HL-60 (cell line): Measurements from ENCODE around the gene TMX4.

Experiments
- DNase-seq, 2 experiments: peaks; one replicate each; pipeline ENCODE4 v3.0.0-alpha.2; 2010 to 2020; ENCODE audit warnings: low read depth in 1 of 2, low spot score in 1 of 2
- H3K27ac ChIP-seq: fragments of 250-450 bp; sonication (Bioruptor Pico); replicated peaks from 2 replicates; pipeline ENCODE4 v1.5.1; 2020; ENCODE audit warnings: mild to moderate bottlenecking, moderate library complexity
- H3K27me3 ChIP-seq: fragments of 250-450 bp; sonication (Bioruptor Pico); 2 replicates; pipeline ENCODE4 v1.5.1; 2021; ENCODE audit warnings: mild to moderate bottlenecking, moderate library complexity; ENCODE audit not compliant: insufficient read depth, poor library complexity, severe bottlenecking
- H3K4me3 ChIP-seq: replicated peaks from 2 replicates; pipeline ENCODE4 v1.5.1; 2011; ENCODE audit warnings: mild to moderate bottlenecking, control low read depth, low read length; ENCODE audit not compliant: insufficient read depth
- CTCF ChIP-seq: IDR thresholded peaks from one replicate; pipeline ENCODE4 v1.5.1; 2011; ENCODE audit warnings: low read length, control low read depth, inconsistent platforms; ENCODE audit not compliant: insufficient read depth
- GABPA ChIP-seq: IDR thresholded peaks from 2 replicates; pipeline ENCODE4 v1.6.1; 2012; ENCODE audit warnings: low read depth
- POLR2AphosphoS5 ChIP-seq: IDR thresholded peaks from 2 replicates; pipeline ENCODE4 v1.6.1; 2012; ENCODE audit warnings: low read depth
- REST ChIP-seq: IDR thresholded peaks from 2 replicates; pipeline ENCODE4 v1.6.1; 2012; ENCODE audit warnings: low read depth; ENCODE audit not compliant: insufficient replicate concordance
- SPI1 ChIP-seq: IDR thresholded peaks from 2 replicates; pipeline ENCODE4 v1.6.1; 2012; ENCODE audit warnings: low read depth, mild to moderate bottlenecking, borderline replicate concordance

Gene TMX4

GRCh38 chr20:8018958-8019245 is 659 bp downstream of the TMX4 start:
- TF ChIP-seq POLR2AphosphoS5: no peak
- no peak for TF ChIP-seq REST
- no peak for TF ChIP-seq CTCF
- TF ChIP-seq SPI1: no peak
- no peak for TF ChIP-seq GABPA
- Histone ChIP-seq H3K27ac (peak overlapping the region; percentile 93), H3K4me3 (peak overlapping the region; percentile 69), H3K27me3 (no peaks in the 10 kb centered on the region)
- DNase-seq: peak; percentile 43 to 53

GRCh38 chr20:8012724-8013123 is 6.8 kb downstream of the TMX4 start:
- no peak for DNase-seq
- Histone ChIP-seq H3K27me3 (no peaks in the 10 kb centered on the region), H3K4me3 (no peak overlapping the region), H3K27ac (no peak overlapping the region)
- no peak for TF ChIP-seq REST
- no peak for TF ChIP-seq CTCF
- TF ChIP-seq SPI1: no peak
- TF ChIP-seq POLR2AphosphoS5: no peak
- no peak for TF ChIP-seq GABPA

- no peak overlapping the region for H3K27ac ChIP-seq
- no peak overlapping the region for H3K4me3 ChIP-seq
- no peak for DNase-seq
- no peak for TF ChIP-seq CTCF
- no peak for TF ChIP-seq SPI1
- no peak for TF ChIP-seq REST
- TF ChIP-seq GABPA: no peak
- TF ChIP-seq POLR2AphosphoS5: no peak
- H3K27me3 ChIP-seq: no peaks in the 10 kb centered on the region
Observed at GRCh38 chr20:8008733-8009132, 10.8 kb downstream of the TMX4 start.
